GM19238 (cell line): ENCODE data around the gene PRDX3.
"Not testable (repeated sequence)": the region's sequence is repeated elsewhere in the genome, so short reads cannot be mapped to it uniquely, and the experiment has no call there.

Source experiments
- DNase-seq: peaks from one replicate; pipeline ENCODE4 v3.0.0; 2011; ENCODE audit warnings: low spot score; ENCODE audit not compliant: insufficient read length

PRDX3 gene

GRCh38 chr10:119165171-119166117, 13.2 kb downstream of the PRDX3 start, which contains the start of gene SFXN4:
Gene SFXN4, minus strand, starts transcription at chr10:119165714. Its CDS starts 67 bp downstream, at chr10:119165647.
- DNase-seq = peak; percentile 78

GRCh38 chr10:119162452-119163092, 16.0 kb downstream of the PRDX3 start:
- DNase-seq = no peak

- DNase-seq = no peak
Observed at GRCh38 chr10:119161680-119162451, 16.7 kb downstream of the PRDX3 start.

- DNase-seq = no peak
Observed at GRCh38 chr10:119159332-119159731, 19.3 kb downstream of the PRDX3 start.

GRCh38 chr10:119153661-119154060, 25.0 kb downstream of the PRDX3 start:
- no peak for DNase-seq

- DNase-seq = no peak
Observed at GRCh38 chr10:119153041-119153440, 25.6 kb downstream of the PRDX3 start.

GRCh38 chr10:119151601-119152000, 27.0 kb downstream of the PRDX3 start:
- DNase-seq = not testable (repeated sequence)

- no peak for DNase-seq
Observed at GRCh38 chr10:119149729-119150128, 28.9 kb downstream of the PRDX3 start.

GRCh38 chr10:119149157-119149556, 29.5 kb downstream of the PRDX3 start:
- no peak for DNase-seq

- DNase-seq = no peak
Observed at GRCh38 chr10:119143657-119144056, 35.0 kb downstream of the PRDX3 start.

GRCh38 chr10:119140603-119141245, 37.9 kb downstream of the PRDX3 start:
- no peak for DNase-seq

- peak; percentile 19 for DNase-seq
Observed at GRCh38 chr10:119139464-119140067, 39.0 kb downstream of the PRDX3 start.

- DNase-seq = no peak
Observed at GRCh38 chr10:119138346-119139306, 40.0 kb downstream of the PRDX3 start.

- not testable (repeated sequence) for DNase-seq
Observed at GRCh38 chr10:119137878-119138277, 40.7 kb downstream of the PRDX3 start.

GRCh38 chr10:119136084-119136483, 42.5 kb downstream of the PRDX3 start:
- DNase-seq = no peak

- no peak for DNase-seq
Observed at GRCh38 chr10:119135513-119135881, 43.1 kb downstream of the PRDX3 start.

- DNase-seq = no peak
Observed at GRCh38 chr10:119133949-119134348, 44.7 kb downstream of the PRDX3 start.

GRCh38 chr10:119132521-119133345, 45.9 kb downstream of the PRDX3 start:
- DNase-seq = no peak
